ENCODE data around the gene LILRB4. TPM values are rescaled to one million over a fixed set of nuclear protein-coding genes. Genes with fewer than 3 reads are reported as not detected.

LILRB4 gene
- total RNA-seq, 4 donors from 2014 or later, result 0.38 to 3.2 (median 0.86) TPM; not detected in 1

GRCh38 chr19:54660964-54661363 is 1.8 kb upstream of the LILRB4 start:
- Histone ChIP-seq H3K36me3 (no peaks in the 10 kb centered on the region), H3K4me1 (no peaks in the 10 kb centered on the region), H3K27me3 (peaks cover 8% of the 10 kb centered on the region), H3K4me3 (no peak overlapping the region), H3K27ac (no peak overlapping the region), H3K9me3 (no peaks in the 10 kb centered on the region)
- TF ChIP-seq CTCF (IDR thresholded peaks at IDR 0.05) (no peak), POLR2A (IDR thresholded peaks at IDR 0.05) (no peak), EP300 (IDR thresholded peaks at IDR 0.05) (no peak), POLR2AphosphoS5 (IDR thresholded peaks at IDR 0.05) (no peak)
- DNase-seq (ENCODE audit: low spot score in 2 of 2), result no peak
- WGBS, result 81% methylated on average over 6 of the region's 6 CpGs

- Histone ChIP-seq H3K27ac (no peak overlapping the region), H3K36me3 (no peaks in the 10 kb centered on the region), H3K9me3 (no peaks in the 10 kb centered on the region), H3K4me3 (no peak overlapping the region), H3K27me3 (peaks cover 8% of the 10 kb centered on the region), H3K4me1 (no peaks in the 10 kb centered on the region)
- TF ChIP-seq EP300 (IDR thresholded peaks at IDR 0.05), result no peak
- no peak for TF ChIP-seq CTCF (IDR thresholded peaks at IDR 0.05)
- TF ChIP-seq POLR2AphosphoS5 (IDR thresholded peaks at IDR 0.05), result no peak
- TF ChIP-seq POLR2A (IDR thresholded peaks at IDR 0.05), result no peak
- no peak for DNase-seq (ENCODE audit: low spot score in 2 of 2)
- WGBS, result 80% methylated on average over 13 of the region's 13 CpGs
Observed at GRCh38 chr19:54661846-54662481, 821 bp upstream of the LILRB4 start.

- no peaks in the 10 kb centered on the region for H3K4me1 ChIP-seq
- no peak for TF ChIP-seq POLR2A (IDR thresholded peaks at IDR 0.05)
- no peak for TF ChIP-seq CTCF (IDR thresholded peaks at IDR 0.05)
- no peak overlapping the region for H3K27ac ChIP-seq
- WGBS, result 76% methylated on average over 6 of the region's 6 CpGs
- H3K36me3 ChIP-seq, result no peaks in the 10 kb centered on the region
- H3K4me3 ChIP-seq, result no peak overlapping the region
- H3K27me3 ChIP-seq, result peaks cover 8% of the 10 kb centered on the region
- DNase-seq (ENCODE audit: low spot score in 2 of 2), result no peak
- H3K9me3 ChIP-seq, result no peaks in the 10 kb centered on the region
Observed at GRCh38 chr19:54665530-54665929, 2.7 kb downstream of the LILRB4 start.

- TF ChIP-seq EP300 (IDR thresholded peaks at IDR 0.05), result no peak
- TF ChIP-seq POLR2AphosphoS5 (IDR thresholded peaks at IDR 0.05), result no peak
- TF ChIP-seq POLR2A (IDR thresholded peaks at IDR 0.05), result no peak
- no peak for TF ChIP-seq CTCF (IDR thresholded peaks at IDR 0.05)
- no peak for DNase-seq (ENCODE audit: low spot score in 2 of 2)
- Histone ChIP-seq H3K36me3 (no peaks in the 10 kb centered on the region), H3K4me1 (no peaks in the 10 kb centered on the region), H3K27ac (no peak overlapping the region), H3K27me3 (peaks cover 24% of the 10 kb centered on the region), H3K4me3 (no peak overlapping the region), H3K9me3 (no peaks in the 10 kb centered on the region)
- 40% methylated on average over 1 of the region's 12 CpGs for WGBS
Observed at GRCh38 chr19:54667217-54667616, 4.4 kb downstream of the LILRB4 start.

- H3K36me3 ChIP-seq, result no peaks in the 10 kb centered on the region
- H3K4me3 ChIP-seq, result no peak overlapping the region
- DNase-seq (ENCODE audit: low spot score in 2 of 2), result no peak
- TF ChIP-seq POLR2A (IDR thresholded peaks at IDR 0.05) (no peak), POLR2AphosphoS5 (IDR thresholded peaks at IDR 0.05) (no peak), CTCF (IDR thresholded peaks at IDR 0.05) (no peak), EP300 (IDR thresholded peaks at IDR 0.05) (no peak)
- H3K9me3 ChIP-seq, result no peaks in the 10 kb centered on the region
- H3K4me1 ChIP-seq, result no peaks in the 10 kb centered on the region
- H3K27ac ChIP-seq, result no peak overlapping the region
- 76% methylated on average over 1 of the region's 1 CpG for WGBS
- H3K27me3 ChIP-seq, result peaks cover 26% of the 10 kb centered on the region
Observed at GRCh38 chr19:54668353-54668752, 5.6 kb downstream of the LILRB4 start.

All from suprapubic skin (tissue), 4 donors.